HG02852 (cell line): Measurements from ENCODE around the gene TTC33.
"Not testable (repeated sequence)": the region's sequence is repeated elsewhere in the genome, so short reads cannot be mapped to it uniquely, and the experiment has no call there.

Experiments
- ATAC-seq: cut with Tn5 transposase; IDR thresholded peaks from one replicate; pipeline ENCODE4 v1.9.1; 2021; ENCODE audit warnings: mild to moderate bottlenecking, moderate library complexity; ENCODE audit not compliant: unreplicated experiment

The TTC33 gene

GRCh38 chr5:40656091-40656490 is 99.7 kb downstream of the TTC33 start:
- ATAC-seq = not testable (repeated sequence)

GRCh38 chr5:40655138-40655537 is 100.6 kb downstream of the TTC33 start:
- ATAC-seq = no peak

GRCh38 chr5:40654377-40654991 is 101.3 kb downstream of the TTC33 start:
- no peak for ATAC-seq

GRCh38 chr5:40653221-40654022 is 102.3 kb downstream of the TTC33 start:
- no peak for ATAC-seq

- ATAC-seq = no peak
Observed at GRCh38 chr5:40652441-40653220, 103.1 kb downstream of the TTC33 start.

GRCh38 chr5:40651201-40651600 is 104.6 kb downstream of the TTC33 start:
- no peak for ATAC-seq

- no peak for ATAC-seq
Observed at GRCh38 chr5:40649463-40650030, 106.2 kb downstream of the TTC33 start.

- no peak for ATAC-seq
Observed at GRCh38 chr5:40648150-40648549, 107.6 kb downstream of the TTC33 start.

GRCh38 chr5:40646266-40646665 is 109.5 kb downstream of the TTC33 start:
- no peak for ATAC-seq

- not testable (repeated sequence) for ATAC-seq
Observed at GRCh38 chr5:40639531-40639930, 116.2 kb downstream of the TTC33 start.

- no peak for ATAC-seq
Observed at GRCh38 chr5:40634593-40634992, 121.2 kb downstream of the TTC33 start.

- ATAC-seq = no peak
Observed at GRCh38 chr5:40634154-40634553, 121.6 kb downstream of the TTC33 start.

- ATAC-seq = no peak
Observed at GRCh38 chr5:40631236-40631635, 124.5 kb downstream of the TTC33 start.

GRCh38 chr5:40630126-40630525 is 125.6 kb downstream of the TTC33 start:
- no peak for ATAC-seq

GRCh38 chr5:40628407-40628806 is 127.4 kb downstream of the TTC33 start:
- no peak for ATAC-seq

GRCh38 chr5:40627706-40628105 is 128.1 kb downstream of the TTC33 start:
- no peak for ATAC-seq

GRCh38 chr5:40626801-40627200 is 129.0 kb downstream of the TTC33 start:
- ATAC-seq = no peak

GRCh38 chr5:40623480-40624420 is 132.0 kb downstream of the TTC33 start:
- no peak for ATAC-seq

- no peak for ATAC-seq
Observed at GRCh38 chr5:40622463-40623252, 133.1 kb downstream of the TTC33 start.
